GM12864 (cell line): ENCODE data around the gene THOC6.
"Not testable (repeated sequence)": the region's sequence is repeated elsewhere in the genome, so short reads cannot be mapped to it uniquely, and the experiment has no call there.

Source experiments
- DNase-seq: peaks from one replicate; pipeline ENCODE4 v3.0.0-alpha.2; 2011; ENCODE audit warnings: low read depth
- H3K4me3 ChIP-seq: 2 replicates; pipeline ENCODE4 v1.5.1; 2011; ENCODE audit warnings: mild to moderate bottlenecking, low read depth, low read length, control low read depth
- CTCF ChIP-seq: IDR thresholded peaks from 2 replicates; pipeline ENCODE4 v1.5.1; 2011; ENCODE audit warnings: low read depth, mild to moderate bottlenecking, moderate library complexity, low read length, control low read depth, inconsistent platforms; ENCODE audit errors: missing control alignments

THOC6 gene

GRCh38 chr16:3075523-3075915, 51.7 kb downstream of the THOC6 start:
- no peak for DNase-seq
- no peak overlapping the region; the same call in 1 of the 2 replicates for H3K4me3 ChIP-seq
- no peak for TF ChIP-seq CTCF

DNA sequence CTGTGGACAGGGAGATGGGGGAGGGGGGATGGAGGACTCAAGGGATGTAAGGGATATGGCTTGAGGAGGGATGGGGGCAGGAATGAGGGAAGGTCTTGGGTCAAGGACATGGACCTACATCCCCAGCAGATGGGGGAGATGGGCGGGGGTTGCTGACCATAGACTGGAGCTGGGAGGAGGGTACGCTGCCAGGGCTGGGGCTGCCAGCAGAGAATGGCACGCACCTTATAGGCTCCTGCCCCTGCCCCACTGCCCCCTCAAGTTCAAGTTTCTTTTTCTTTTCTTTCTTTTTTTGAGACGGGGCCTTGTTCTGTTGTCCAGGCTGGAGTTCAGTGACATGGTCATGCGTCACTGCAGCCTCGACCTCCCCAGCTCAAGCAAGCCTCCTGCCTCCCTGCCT, 52.1 kb downstream of the THOC6 start:
- H3K4me3 ChIP-seq, DNase-seq: not testable (repeated sequence)

DNA sequence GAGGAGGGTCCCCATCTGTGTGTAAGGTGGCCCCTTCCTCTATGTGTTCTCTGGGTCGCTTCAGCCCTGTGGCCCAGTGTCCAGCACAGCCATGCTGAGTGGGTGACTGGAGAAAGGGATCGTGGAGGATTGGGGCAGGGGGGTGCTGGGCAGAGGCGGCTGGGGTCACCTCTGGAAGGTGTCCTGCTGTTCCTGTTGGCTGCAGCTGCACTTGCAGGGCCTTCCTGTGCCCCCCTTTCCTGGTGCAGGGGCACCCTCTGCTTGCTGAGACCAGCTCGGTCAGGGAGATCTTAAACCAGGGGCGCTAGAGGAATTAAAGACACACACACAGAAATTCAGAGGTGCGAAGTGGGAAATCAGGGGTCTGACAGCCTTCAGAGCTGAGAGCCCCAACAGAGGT, 52.7 kb downstream of the THOC6 start:
- no peak for DNase-seq
- no peak for TF ChIP-seq CTCF
- no peak overlapping the region for H3K4me3 ChIP-seq
